ENCODE data around the gene TLR5. TPM values are rescaled to one million over a fixed set of nuclear protein-coding genes. Genes with fewer than 3 reads are reported as not detected.

TLR5 gene
- total RNA-seq, 1 donor from 2014 or later = not detected

DNA sequence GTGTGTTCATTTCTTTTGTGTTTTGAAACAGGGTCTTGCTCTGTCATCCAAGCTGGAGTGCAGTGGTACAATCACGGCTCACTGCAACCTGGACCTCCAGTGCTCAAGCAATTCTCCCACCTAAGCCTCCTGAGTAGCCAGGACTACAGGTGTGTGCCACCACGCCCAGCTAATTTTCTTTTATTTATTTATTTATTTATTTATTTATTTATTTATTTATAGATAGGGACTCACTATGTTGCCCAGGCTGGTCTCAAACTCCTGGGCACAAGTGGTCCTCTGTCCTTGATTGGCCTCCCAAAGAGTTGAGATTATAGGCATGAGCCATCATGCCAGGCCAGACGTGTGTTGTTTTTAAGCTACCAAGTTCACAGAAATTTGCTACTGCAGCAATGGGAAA, 43.8 kb upstream of the TLR5 start:
- intact Hi-C loops (cut with micrococcal nuclease) = no loop called here
- ChIA-PET CTCF (no interaction called here), POLR2A (no interaction called here)
- Mint-ChIP-seq H3K36me3 (ENCODE audit: low read depth) (no peaks in the 10 kb centered on the region), H3K27ac (no peak overlapping the region), H3K4me1 (no peaks in the 10 kb centered on the region), H3K9me3 (no peaks in the 10 kb centered on the region), H3K4me3 (no peak overlapping the region), H3K27me3 (peaks cover 5% of the 10 kb centered on the region)
- no peak for DNase-seq
- TF ChIP-seq, protein P1, sequence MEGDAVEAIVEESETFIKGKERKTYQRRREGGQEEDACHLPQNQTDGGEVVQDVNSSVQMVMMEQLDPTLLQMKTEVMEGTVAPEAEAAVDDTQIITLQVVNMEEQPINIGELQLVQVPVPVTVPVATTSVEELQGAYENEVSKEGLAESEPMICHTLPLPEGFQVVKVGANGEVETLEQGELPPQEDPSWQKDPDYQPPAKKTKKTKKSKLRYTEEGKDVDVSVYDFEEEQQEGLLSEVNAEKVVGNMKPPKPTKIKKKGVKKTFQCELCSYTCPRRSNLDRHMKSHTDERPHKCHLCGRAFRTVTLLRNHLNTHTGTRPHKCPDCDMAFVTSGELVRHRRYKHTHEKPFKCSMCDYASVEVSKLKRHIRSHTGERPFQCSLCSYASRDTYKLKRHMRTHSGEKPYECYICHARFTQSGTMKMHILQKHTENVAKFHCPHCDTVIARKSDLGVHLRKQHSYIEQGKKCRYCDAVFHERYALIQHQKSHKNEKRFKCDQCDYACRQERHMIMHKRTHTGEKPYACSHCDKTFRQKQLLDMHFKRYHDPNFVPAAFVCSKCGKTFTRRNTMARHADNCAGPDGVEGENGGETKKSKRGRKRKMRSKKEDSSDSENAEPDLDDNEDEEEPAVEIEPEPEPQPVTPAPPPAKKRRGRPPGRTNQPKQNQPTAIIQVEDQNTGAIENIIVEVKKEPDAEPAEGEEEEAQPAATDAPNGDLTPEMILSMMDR (IDR thresholded peaks at IDR 0.05) = no peak
- ATAC-seq (ENCODE audit: low read depth) = no peak

DNA sequence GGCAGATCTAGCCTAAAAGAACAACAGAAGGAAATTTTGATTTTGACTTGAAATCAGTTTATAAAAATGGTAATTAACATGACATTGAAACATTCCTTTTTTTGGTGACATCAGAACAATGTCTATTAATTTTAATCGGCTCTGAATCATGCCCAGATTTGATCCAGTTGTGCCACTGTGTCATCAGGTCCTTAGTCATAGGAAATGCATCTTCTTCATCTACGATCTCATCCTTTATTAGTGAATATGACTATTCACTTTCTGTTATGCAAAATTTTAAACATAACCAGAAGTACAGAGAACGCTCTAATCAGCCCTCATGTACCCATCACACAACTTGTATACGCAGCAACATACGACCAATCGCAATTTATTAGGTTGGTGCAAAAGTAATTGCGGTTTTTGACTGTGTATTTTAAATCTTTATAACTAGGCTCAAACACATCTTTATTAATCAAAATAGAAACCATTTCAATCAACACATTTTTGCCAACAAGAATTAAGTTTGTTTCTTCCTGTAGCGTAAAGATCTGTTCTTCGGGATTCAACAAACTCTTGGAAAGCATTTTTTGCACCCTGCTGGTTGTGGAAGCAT, 40.3 kb upstream of the TLR5 start:
- DNase-seq (no peak), ATAC-seq (ENCODE audit: low read depth) (no peak)
- Mint-ChIP-seq H3K27ac (no peak overlapping the region), H3K9me3 (no peaks in the 10 kb centered on the region), H3K4me1 (no peaks in the 10 kb centered on the region), H3K4me3 (no peak overlapping the region), H3K36me3 (ENCODE audit: low read depth) (no peaks in the 10 kb centered on the region), H3K27me3 (peaks cover 21% of the 10 kb centered on the region)
- TF ChIP-seq, protein P1 (IDR thresholded peaks at IDR 0.05) = no peak
- CTCF ChIA-PET = no interaction called here
- POLR2A ChIA-PET = no interaction called here
- intact Hi-C loops (cut with micrococcal nuclease) = no loop called here

DNA sequence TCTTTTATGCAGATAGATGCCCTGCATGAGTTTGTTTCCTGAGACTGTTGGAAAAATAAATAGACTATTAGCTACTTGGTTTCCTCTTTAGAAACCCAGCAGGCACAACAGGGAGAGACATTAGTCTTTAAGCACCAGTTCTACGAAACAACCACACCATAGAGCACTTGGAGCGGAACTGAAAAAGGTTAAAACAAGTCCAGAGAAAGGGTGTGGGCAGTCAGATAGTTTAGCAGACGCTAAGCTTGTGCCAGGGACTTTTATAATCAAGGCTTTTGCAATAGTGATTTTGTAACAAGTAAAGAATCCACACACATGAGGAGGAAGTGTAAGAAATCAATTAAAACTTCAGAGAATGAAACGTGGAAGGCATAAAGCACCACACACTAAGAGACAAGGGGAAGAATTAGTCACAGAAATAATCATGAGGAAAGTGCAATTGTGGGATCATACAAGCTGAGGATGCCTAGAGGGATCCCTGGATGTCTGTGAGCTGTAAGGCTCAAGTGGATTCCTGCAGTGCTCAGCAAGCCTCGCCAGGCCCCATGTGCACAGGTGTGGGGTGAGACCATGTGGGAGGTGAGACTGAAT, 37.8 kb upstream of the TLR5 start:
- POLR2A ChIA-PET = no interaction called here
- ATAC-seq (ENCODE audit: low read depth) = no peak

DNA sequence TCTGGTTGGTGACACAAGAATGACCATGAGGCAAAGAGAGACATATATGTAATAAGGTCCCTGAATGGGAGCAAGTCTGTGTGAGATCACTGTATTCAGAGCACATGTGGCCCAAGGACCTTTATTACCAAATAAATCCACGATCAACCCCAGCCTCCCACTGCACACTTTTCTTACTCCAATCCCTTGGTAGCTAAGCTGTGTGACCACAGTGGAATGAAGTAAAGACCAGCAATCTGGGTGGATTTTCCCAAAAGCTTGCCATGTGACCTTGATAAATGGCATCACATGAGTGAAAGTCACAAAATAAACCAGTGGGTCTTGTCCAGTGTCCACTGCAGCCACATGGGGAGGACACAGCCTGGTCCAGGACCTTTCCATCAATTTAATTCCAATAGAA, 36.7 kb upstream of the TLR5 start:
- ChIA-PET POLR2A (no interaction called here), CTCF (no interaction called here)
- H3K4me3 Mint-ChIP-seq = no peak overlapping the region
- H3K36me3 Mint-ChIP-seq (ENCODE audit: low read depth) = no peaks in the 10 kb centered on the region
- ATAC-seq (ENCODE audit: low read depth) = no peak
- no peaks in the 10 kb centered on the region for H3K4me1 Mint-ChIP-seq
- DNase-seq = no peak
- intact Hi-C loops (cut with micrococcal nuclease) = no loop called here
- TF ChIP-seq, protein P1 (IDR thresholded peaks at IDR 0.05) = no peak
- peaks cover 25% of the 10 kb centered on the region for H3K27me3 Mint-ChIP-seq
- no peak overlapping the region for H3K27ac Mint-ChIP-seq
- no peaks in the 10 kb centered on the region for H3K9me3 Mint-ChIP-seq

More for the DNA sequence above, 37.8 kb upstream of the TLR5 start:
- CTCF ChIA-PET = no interaction called here
- Mint-ChIP-seq H3K27me3 (peaks cover 25% of the 10 kb centered on the region), H3K27ac (no peak overlapping the region), H3K4me1 (no peaks in the 10 kb centered on the region), H3K36me3 (ENCODE audit: low read depth) (no peaks in the 10 kb centered on the region), H3K9me3 (no peaks in the 10 kb centered on the region), H3K4me3 (no peak overlapping the region)
- TF ChIP-seq, protein P1 (IDR thresholded peaks at IDR 0.05) = no peak
- intact Hi-C loops (cut with micrococcal nuclease) = no loop called here
- no peak for DNase-seq

DNA sequence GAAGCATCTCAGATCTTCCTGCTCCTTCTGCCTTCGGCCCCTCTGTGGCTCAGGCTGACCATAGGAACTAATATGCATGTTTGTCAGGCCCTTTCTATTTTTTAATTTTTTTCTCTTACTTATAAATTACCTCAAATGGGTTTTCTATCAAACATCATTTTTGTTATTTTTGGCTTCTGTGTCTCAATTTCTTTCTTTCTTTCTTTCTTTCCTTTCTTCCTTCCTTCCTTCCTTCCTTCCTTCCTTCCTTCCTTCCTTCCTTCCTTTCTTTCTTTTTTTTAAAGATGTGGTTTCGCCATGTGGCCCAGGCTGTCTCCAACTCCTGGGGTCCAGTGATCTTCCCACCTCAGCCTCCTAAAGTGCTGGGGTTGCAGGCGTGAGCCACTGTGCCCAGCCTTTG, 36.2 kb upstream of the TLR5 start:
- H3K9me3 Mint-ChIP-seq = no peaks in the 10 kb centered on the region
- no peak overlapping the region for H3K4me3 Mint-ChIP-seq
- peaks cover 25% of the 10 kb centered on the region for H3K27me3 Mint-ChIP-seq
- DNase-seq = no peak
- H3K4me1 Mint-ChIP-seq = no peaks in the 10 kb centered on the region
- ChIA-PET CTCF (no interaction called here), POLR2A (no interaction called here)
- intact Hi-C loops (cut with micrococcal nuclease) = no loop called here
- TF ChIP-seq, protein P1 (IDR thresholded peaks at IDR 0.05) = no peak
- H3K27ac Mint-ChIP-seq = no peak overlapping the region
- ATAC-seq (ENCODE audit: low read depth) = no peak
- no peaks in the 10 kb centered on the region for H3K36me3 Mint-ChIP-seq (ENCODE audit: low read depth)

All from activated B cell treated with CpG ODN at 0.5 μM for 24 hours (primary cell).